Mesodermal cell (in vitro differentiated cells): ENCODE data around the gene NMNAT1.
A peak's percentile ranks its signal among the peaks of the same experiment; 100 is the strongest.
"Not testable (repeated sequence)": the region's sequence is repeated elsewhere in the genome, so short reads cannot be mapped to it uniquely, and the experiment has no call there.

Source experiments
- H3K27ac ChIP-seq: 2 replicates; pipeline ENCODE4 v1.7.0; 2013; ENCODE audit warnings: mild to moderate bottlenecking, low read depth, low read length, moderate library complexity; ENCODE audit not compliant: severe bottlenecking
- H3K36me3 ChIP-seq: 2 replicates; pipeline ENCODE4 v1.7.1; 2013; ENCODE audit warnings: mild to moderate bottlenecking, low read length, moderate library complexity; ENCODE audit not compliant: control insufficient read depth, insufficient read depth
- H3K4me1 ChIP-seq: one replicate; pipeline ENCODE4 v1.7.1; 2013; ENCODE audit warnings: mild to moderate bottlenecking, low read length; ENCODE audit not compliant: insufficient read depth, control insufficient read depth, poor library complexity, severe bottlenecking
- H3K4me3 ChIP-seq: 2 replicates; pipeline ENCODE4 v1.7.0; 2013; ENCODE audit warnings: low read length, control low read depth, mild to moderate bottlenecking; ENCODE audit not compliant: insufficient read depth, poor library complexity, severe bottlenecking; ENCODE audit errors: extremely low read depth
- H3K9me3 ChIP-seq: 2 replicates; pipeline ENCODE4 v1.7.1; 2013; ENCODE audit warnings: mild to moderate bottlenecking, low read length, moderate library complexity; ENCODE audit not compliant: control insufficient read depth
- WGBS, 2 experiments: methylation state at CpG; one replicate each; pipeline ENCODE4 v1.1.5; 2013; ENCODE audit warnings: missing lambda C conversion rate in 2 of 2; ENCODE audit not compliant: insufficient coverage in 2 of 2; 5-methylcytosine and 5-hydroxymethylcytosine counted together

The NMNAT1 gene

DNA sequence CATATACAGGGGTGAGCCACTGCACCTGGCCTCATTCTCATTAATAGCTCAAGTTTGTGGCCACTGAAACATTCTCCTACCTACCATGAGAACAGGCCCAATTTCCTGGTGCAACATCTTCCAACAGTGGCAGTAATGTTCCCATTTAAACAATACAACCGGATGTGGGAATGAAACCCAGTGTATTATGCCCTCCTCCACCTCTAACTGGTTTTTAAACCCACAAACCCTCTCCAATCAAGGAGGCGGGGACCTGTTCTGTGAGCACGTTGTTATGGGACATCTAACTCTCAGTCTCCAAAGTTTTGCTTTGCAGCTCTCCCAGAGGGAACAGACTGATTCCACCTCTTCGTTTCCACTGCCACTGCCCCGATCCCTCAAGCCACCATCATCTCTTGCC, 35.8 kb upstream of the NMNAT1 start:
- WGBS, 2 experiments, result 90 to 95% methylated on average over 5 of the region's 5 CpGs
- Histone ChIP-seq H3K4me1 (peaks cover 31% of the 10 kb centered on the region), H3K36me3 (no peaks in the 10 kb centered on the region), H3K4me3 (no peak overlapping the region), H3K9me3 (no peaks in the 10 kb centered on the region), H3K27ac (no peak overlapping the region)

DNA sequence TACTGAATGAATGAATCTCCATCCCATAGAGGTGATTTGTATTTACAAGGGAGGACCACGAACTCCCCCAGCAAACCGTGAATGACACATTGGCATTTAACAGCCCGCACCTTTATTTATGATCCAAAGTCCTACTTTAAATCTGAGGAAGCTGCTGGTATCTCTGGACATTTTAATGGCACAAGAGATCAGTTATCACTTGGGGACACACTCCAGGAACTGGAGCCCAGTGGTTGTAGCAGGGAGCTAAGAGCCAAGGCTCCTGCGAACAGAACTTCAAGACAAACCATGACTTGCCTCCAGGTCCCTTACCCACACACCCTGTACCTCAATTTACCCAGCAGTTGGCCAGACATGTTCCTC, 34.4 kb upstream of the NMNAT1 start:
- Histone ChIP-seq H3K9me3 (no peaks in the 10 kb centered on the region), H3K27ac (no peak overlapping the region), H3K4me1 (peaks cover 30% of the 10 kb centered on the region), H3K4me3 (peak overlapping the region; percentile 72), H3K36me3 (no peaks in the 10 kb centered on the region)
- WGBS, 2 experiments, result 89 to 100% methylated on average over 3 of the region's 4 CpGs

DNA sequence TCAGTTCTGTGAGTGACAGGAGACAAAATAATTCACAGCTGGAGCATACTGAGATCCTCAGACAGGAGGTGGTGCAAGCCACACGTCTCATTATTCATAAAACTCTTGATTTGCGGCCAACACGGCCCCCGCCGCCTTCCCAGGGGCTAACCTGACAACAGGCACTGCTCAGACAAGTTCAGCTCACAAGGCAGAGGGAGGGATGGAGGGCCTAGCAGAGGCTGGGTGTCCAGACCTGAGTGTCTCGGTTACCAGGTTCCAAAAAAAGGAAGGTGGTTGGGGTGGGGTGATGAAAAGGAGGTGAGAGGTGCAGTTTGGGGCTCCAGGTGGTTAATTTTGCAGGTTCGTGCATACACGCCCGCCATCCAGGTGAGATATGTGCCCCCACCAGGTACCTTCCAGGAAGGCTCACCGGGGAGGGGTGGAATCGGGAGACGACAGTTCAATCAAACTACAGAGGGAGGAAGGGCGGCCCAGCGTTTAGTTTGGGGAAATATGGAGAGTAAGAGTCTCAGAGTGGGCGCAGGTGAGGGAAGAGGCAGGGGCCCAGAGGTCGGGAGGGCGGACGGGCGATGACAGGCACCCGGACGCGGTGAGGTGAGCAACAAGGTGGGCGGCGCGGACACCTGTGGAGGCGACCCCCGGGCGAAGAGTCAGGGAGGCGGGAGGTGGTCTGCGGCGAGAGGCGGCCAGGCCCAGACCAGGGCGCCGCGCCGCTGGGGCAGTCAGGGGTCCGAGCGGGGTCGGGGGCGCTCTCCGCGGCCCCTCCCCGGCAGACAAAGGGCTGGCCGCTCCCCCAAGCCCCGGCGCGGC, 33.8 kb upstream of the NMNAT1 start:
- Histone ChIP-seq H3K27ac (no peak overlapping the region), H3K9me3 (no peaks in the 10 kb centered on the region), H3K4me3 (peak overlapping the region; percentile 72), H3K36me3 (no peaks in the 10 kb centered on the region), H3K4me1 (peaks cover 24% of the 10 kb centered on the region)
- 2 to 9% methylated on average over 39 of the region's 47 CpGs for WGBS, 2 experiments

DNA sequence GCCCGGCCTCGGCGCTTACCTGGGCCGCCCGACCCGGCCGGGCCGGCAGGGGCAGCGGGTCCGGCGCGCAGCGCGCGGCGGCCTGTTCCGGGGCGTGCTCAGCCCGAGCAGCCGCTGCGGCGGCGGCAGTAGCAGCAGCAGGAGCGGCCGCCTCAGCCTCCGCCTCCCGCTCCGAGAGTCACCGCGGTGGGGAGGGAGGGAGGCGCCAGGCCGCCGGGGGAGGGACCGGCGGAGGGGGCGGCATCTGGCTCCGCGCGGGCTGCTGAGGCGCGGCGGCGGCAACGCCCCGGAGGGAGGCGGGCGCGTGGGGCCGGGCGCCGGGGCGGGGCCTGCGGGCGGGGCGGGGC, 33.2 kb upstream of the NMNAT1 start, which contains the start of gene CTNNBIP1:
CTNNBIP1 (minus strand) TSS at position 194 of the 347 bp plus-strand sequence. CDS start 38,205 bp downstream, outside the sequence.
- no peaks in the 10 kb centered on the region for H3K9me3 ChIP-seq
- H3K4me3 ChIP-seq, result peak within 1 kb of the TSS; percentile 72
- 0 to 1% methylated on average over 18 to 35 of the region's 55 CpGs for WGBS, 2 experiments
- H3K27ac ChIP-seq, result peak within 1 kb of the TSS; percentile 86
- H3K4me1 ChIP-seq, result peaks cover 18% of the 10 kb centered on the region
- no peaks in the 10 kb centered on the region for H3K36me3 ChIP-seq

DNA sequence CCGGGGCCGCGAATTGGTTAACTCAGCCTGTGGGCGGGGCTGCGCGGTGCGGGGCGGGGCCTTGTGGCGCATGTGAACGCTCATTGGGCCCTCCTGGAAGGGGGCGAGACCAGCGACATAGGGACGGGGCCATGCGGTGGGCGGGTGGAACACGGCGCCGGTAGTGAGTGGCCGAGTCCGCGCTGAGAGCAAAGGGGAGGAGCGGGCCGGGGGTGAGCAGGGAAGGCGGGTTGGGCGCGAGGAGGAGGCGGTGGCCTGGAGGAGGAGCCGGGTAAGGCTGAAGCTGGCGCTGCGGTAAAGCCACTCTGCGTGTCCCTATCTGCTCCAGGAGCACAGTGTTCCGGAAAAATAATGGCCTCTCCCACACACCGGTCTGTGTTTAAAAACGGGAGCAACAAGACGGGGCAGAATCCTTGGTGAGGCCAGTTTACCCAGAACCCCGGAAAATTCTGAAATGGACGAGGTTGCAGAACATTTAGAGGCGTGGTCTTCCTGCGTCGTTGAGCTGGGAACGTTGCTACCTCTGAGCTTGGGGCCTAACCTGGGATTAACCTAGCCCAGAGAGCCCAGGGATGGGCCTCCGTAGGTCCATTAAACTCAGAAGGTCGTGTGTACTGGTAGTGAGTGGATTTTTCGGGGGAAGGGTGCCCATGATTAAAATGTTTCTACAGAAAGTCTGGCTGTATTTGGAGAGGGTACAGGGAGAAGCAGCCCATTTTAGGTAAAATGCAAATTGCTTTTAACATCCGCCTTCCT, 32.7 kb upstream of the NMNAT1 start:
- H3K9me3 ChIP-seq, result no peaks in the 10 kb centered on the region
- peak overlapping the region; percentile 54 for H3K4me3 ChIP-seq
- peak overlapping the region; percentile 86 for H3K27ac ChIP-seq
- peaks cover 12% of the 10 kb centered on the region for H3K4me1 ChIP-seq
- no peaks in the 10 kb centered on the region for H3K36me3 ChIP-seq
- 1% methylated on average over 31 of the region's 45 CpGs for WGBS, 2 experiments

DNA sequence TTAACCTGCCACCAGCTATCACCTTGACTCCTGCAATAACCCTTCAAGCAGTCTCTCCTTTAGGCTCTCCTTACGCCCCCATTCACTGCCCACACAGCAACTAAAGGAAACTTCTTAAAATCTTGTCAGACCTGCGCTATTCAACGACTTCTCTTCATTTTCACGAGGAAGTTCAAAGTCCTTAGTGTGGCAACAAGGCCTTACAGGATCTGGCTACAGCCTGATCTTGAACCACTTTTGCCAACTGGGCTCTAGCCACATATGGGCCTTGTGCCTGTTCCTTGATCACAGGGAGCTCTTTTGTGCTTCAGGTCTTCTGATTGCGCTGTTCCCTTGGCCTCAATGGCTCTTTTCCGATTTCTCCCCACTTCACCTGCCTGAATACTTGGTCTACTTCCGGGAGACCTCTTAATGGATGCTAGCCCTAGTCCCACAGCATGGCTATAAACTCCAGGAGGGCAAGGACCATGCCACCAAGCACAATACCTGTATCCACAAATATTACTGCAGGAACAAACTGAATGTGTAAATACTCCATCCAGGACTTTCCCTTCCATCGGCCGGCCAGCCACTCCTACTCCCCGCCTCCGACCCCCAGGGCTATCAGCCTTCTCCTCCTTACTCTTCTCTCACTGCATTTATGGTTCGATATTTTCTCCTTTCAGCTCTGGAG, 30.9 kb upstream of the NMNAT1 start:
- H3K27ac ChIP-seq, result no peak overlapping the region
- no peak overlapping the region for H3K4me3 ChIP-seq
- no peaks in the 10 kb centered on the region for H3K36me3 ChIP-seq
- no peaks in the 10 kb centered on the region for H3K9me3 ChIP-seq
- 89 to 93% methylated on average over 11 of the region's 12 CpGs for WGBS, 2 experiments
- H3K4me1 ChIP-seq, result peaks cover 9% of the 10 kb centered on the region

DNA sequence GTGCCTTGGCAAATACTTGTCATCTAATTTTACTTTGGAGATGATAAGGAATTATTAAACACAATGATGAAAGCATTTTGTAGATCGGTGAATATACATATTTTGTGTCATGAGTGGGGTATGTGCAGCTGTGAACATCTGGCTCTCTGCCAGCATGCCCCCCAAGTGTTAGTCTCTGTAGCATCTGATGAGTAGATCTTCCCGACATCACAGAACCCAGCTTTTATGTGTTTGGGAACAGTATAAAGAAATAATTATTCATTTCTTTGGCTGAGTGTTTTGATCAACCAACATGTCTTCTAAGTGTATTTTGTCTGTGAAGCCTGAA, 28.7 kb upstream of the NMNAT1 start:
- Histone ChIP-seq H3K9me3 (no peaks in the 10 kb centered on the region), H3K4me1 (no peaks in the 10 kb centered on the region), H3K36me3 (no peaks in the 10 kb centered on the region), H3K27ac (no peak overlapping the region), H3K4me3 (no peak overlapping the region)
- WGBS, 2 experiments, result 63 to 100% methylated on average over 1 of the region's 2 CpGs

DNA sequence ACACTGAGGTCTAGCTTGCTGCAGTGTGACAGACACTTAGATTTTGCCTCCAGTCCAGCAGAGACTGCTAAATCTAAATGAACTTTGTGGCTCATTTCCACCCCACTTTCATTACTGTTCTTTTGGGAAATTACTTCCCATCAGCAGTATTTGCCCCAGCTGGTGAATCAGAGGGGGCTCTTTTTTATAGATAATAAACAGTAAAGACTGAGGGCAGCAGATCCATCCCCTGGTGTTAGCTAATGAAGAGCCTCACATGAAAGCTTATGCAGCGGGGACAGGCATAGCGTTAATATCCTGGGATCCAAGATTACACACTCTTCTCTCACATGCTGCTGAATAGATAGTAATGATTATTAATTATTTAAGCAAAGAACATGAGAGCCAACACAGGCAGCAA, 26.8 kb upstream of the NMNAT1 start:
- H3K4me3 ChIP-seq, result no peak overlapping the region
- 100% methylated on average over 2 of the region's 2 CpGs; no CpG with 5 or more reads in 1 of the 2 experiments for WGBS, 2 experiments
- no peak overlapping the region for H3K27ac ChIP-seq
- no peaks in the 10 kb centered on the region for H3K4me1 ChIP-seq
- H3K9me3 ChIP-seq, result no peaks in the 10 kb centered on the region
- no peaks in the 10 kb centered on the region for H3K36me3 ChIP-seq

DNA sequence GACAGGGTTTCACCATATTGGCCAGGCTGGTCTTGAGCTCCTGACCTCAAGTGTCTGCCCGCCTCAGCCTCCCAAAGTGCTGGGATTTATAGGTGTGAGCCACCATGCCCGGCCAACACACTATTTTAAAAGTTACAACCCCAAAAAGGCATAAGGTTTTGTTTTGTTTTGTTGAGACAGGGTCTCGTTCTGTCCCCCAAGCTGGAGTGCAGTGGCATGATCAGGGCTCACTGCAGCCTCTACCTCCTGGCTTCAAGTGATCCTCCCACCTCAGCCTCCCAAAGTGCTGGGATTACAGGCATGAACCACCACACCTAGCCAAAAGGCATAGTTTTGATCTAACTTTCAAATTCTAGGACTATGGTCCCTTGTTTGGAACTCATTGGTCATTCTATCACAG, 25.8 kb upstream of the NMNAT1 start:
- H3K27ac ChIP-seq, H3K4me3 ChIP-seq, H3K36me3 ChIP-seq, H3K4me1 ChIP-seq, H3K9me3 ChIP-seq: not testable (repeated sequence)
- 100% methylated on average over 1 of the region's 3 CpGs; no CpG with 5 or more reads in 1 of the 2 experiments for WGBS, 2 experiments

DNA sequence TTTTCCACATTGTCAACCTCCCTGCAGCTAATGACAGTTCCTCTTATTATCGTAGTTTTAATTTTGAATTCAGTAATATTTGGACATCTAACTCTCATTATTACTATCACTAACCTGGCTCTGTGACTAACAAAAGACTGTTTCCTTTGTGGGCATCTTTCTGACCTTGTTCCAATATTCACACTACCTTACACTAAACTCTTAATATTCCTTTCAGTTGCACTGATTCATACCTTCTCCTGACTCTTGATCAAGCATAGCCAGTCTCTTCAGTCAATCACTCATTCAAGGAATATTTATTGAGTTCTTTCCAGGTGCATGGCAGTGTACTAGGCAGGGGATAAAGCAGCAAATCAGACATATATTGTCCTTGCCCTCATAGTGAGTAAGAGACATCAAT, 25.4 kb upstream of the NMNAT1 start:
- Histone ChIP-seq H3K4me3 (no peak overlapping the region), H3K4me1 (peaks cover 3% of the 10 kb centered on the region), H3K27ac (no peak overlapping the region), H3K36me3 (no peaks in the 10 kb centered on the region), H3K9me3 (no peaks in the 10 kb centered on the region)
- 100% methylated on average over 1 of the region's 1 CpG for WGBS, 2 experiments
